Spinal cord (tissue), 10 donors: ENCODE measurements around the gene PFDN6. TPM values are rescaled to one million over a fixed set of nuclear protein-coding genes. Genes with fewer than 3 reads are reported as not detected.
A peak's percentile ranks its signal among the peaks of the same experiment; 100 is the strongest.
"Not testable (repeated sequence)": the region's sequence is repeated elsewhere in the genome, so short reads cannot be mapped to it uniquely, and the experiment has no call there.

ENCODE experiments used
- DNase-seq, 6 donors: peaks; one replicate each; pipeline versions ENCODE4 v3.0.0 to v3.0.0-alpha.2; 2013 to 2015; ENCODE audit warnings: low spot score in 6 of 6, low read depth in 4 of 6
- H3K27ac ChIP-seq: one replicate; pipeline ENCODE4 v1.5.1; 2013; ENCODE audit warnings: low read depth, low read length, control low read depth
- H3K27me3 ChIP-seq: one replicate; pipeline ENCODE4 v1.6.1; 2013; ENCODE audit warnings: low read length; ENCODE audit not compliant: control insufficient read depth, insufficient read depth
- H3K36me3 ChIP-seq: one replicate; pipeline ENCODE4 v1.6.1; 2013; ENCODE audit warnings: low read length; ENCODE audit not compliant: control insufficient read depth, insufficient read depth
- H3K4me1 ChIP-seq: one replicate; pipeline ENCODE4 v1.6.1; 2013; ENCODE audit warnings: low read length; ENCODE audit not compliant: control insufficient read depth, insufficient read depth
- H3K4me3 ChIP-seq: one replicate; pipeline ENCODE4 v1.5.1; 2013; ENCODE audit warnings: low read depth, low read length, control low read depth
- H3K9me3 ChIP-seq: one replicate; pipeline ENCODE4 v1.6.1; 2013; ENCODE audit warnings: low read length; ENCODE audit not compliant: control insufficient read depth, insufficient read depth
- WGBS: methylation state at CpG from one replicate; pipeline ENCODE4 v1.1.5; 2013; ENCODE audit warnings: missing lambda C conversion rate; ENCODE audit not compliant: insufficient coverage; 5-methylcytosine and 5-hydroxymethylcytosine counted together
- polyA plus RNA-seq, 2 donors: library from polyadenylated mRNA; unstranded; fragments of 120-200 nt; gene quantifications; one replicate each; pipeline ENCODE4 v1.2.1, GENCODE V29; 2013; ENCODE audit not compliant: insufficient read length in 2 of 2
- total RNA-seq, 2 donors: library from RNA; depleted of rRNA in 1 of 2; stranded (reverse); fragments of 120-200 nt in 1 of 2; fragments of >200 nt in 1 of 2; gene quantifications; one replicate each; pipeline versions ENCODE4 v1.2.3 to v1.2.4, GENCODE V29; 2013 to 2014
- donor health status: healthy.

The PFDN6 gene
- total and polyA plus RNA-seq, 4 donors: 30.4 to 80.2 (median 66.5) TPM

DNA sequence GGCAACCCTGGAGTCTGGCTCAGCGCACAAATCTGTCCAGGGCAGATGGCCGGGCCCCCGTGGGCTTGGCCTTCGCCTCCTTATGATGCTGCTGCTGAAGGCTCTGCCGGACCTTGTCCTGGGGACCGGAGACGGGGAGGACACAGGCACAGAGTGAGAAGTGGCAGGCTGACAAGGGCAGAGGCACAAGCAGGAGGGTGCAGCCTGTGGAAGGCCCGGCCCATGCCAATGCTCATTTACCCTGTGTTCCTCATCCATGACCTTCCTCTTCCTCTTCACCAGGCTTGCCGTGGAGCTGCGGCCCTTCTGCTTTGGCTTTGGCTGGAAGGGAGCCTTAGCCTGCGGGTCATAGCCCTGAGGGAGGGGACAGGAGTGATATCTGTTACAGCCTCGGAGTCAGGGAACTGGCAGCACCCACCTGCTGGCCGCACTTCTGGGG is 10.1 kb upstream of the PFDN6 start:
- no peak for DNase-seq
- peaks cover 80% of the 10 kb centered on the region for H3K36me3 ChIP-seq
- WGBS: 91% methylated on average over 8 of the region's 13 CpGs

DNA sequence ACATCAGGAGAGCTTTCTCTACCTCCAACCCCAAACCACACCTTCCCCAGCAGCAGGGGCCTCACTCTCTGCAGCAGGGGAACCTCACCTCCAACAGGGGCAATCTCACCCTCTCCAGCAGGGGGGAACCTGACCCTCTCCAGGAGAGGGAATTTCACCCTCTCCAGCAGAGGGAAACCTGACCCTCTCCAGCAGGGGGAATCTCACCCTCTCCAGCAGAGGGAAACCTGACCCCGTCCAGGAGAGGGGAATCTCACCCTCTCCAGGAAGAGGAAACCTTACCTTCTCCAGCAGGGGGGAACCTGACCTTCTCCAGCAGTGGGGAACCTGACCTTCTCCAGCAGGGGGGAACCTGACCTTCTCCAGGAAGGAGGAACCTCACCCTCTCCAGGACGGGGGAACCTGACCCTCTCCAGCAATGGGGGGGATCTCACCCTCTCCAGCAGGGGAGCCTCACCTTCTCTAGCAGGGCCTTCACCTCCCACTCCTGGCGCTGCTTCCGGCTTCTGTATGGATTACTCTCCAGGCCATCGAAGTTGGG is 9.4 kb upstream of the PFDN6 start:
- WGBS: 57% methylated on average over 1 of the region's 5 CpGs
- Histone ChIP-seq H3K9me3 (no peaks in the 10 kb centered on the region), H3K36me3 (peaks cover 73% of the 10 kb centered on the region), H3K27me3 (no peaks in the 10 kb centered on the region), H3K4me3 (no peak overlapping the region), H3K4me1 (peaks cover 26% of the 10 kb centered on the region), H3K27ac (no peak overlapping the region)
- no peak for DNase-seq

More for the DNA sequence above, 10.1 kb upstream of the PFDN6 start:
- Histone ChIP-seq H3K27ac (no peak overlapping the region), H3K4me1 (peaks cover 26% of the 10 kb centered on the region), H3K4me3 (no peak overlapping the region), H3K9me3 (no peaks in the 10 kb centered on the region), H3K27me3 (no peaks in the 10 kb centered on the region)

DNA sequence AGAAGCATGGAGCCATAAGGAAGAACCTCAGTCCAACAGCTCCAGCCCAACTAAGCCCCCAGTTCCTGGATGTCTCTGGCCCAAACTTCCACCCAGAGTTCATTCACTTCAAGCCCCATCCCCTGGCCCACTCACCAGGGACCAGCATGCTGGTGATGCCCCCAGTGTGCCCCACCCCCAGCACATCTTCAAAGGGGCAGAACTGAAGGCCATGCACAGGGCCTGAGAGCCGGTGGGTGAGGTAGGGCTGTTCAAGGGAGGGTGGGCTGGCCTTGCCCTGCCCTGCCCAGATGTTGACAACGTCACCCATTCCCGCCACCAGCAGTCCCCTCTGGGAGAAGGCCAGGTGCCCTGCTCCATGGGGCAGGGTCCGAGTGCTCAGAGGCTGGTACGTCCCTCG is 8.9 kb upstream of the PFDN6 start:
- H3K4me1 ChIP-seq: peaks cover 26% of the 10 kb centered on the region
- DNase-seq: no peak
- peaks cover 71% of the 10 kb centered on the region for H3K36me3 ChIP-seq
- no peak overlapping the region for H3K4me3 ChIP-seq
- H3K27ac ChIP-seq: no peak overlapping the region
- 90% methylated on average over 6 of the region's 6 CpGs for WGBS
- H3K9me3 ChIP-seq: no peaks in the 10 kb centered on the region
- no peaks in the 10 kb centered on the region for H3K27me3 ChIP-seq

- WGBS: no CpG with 5 or more reads among the region's 4 CpGs
These were observed 4.2 kb upstream of the PFDN6 start for GRCh38 chr6:33285214-33285613.

DNA sequence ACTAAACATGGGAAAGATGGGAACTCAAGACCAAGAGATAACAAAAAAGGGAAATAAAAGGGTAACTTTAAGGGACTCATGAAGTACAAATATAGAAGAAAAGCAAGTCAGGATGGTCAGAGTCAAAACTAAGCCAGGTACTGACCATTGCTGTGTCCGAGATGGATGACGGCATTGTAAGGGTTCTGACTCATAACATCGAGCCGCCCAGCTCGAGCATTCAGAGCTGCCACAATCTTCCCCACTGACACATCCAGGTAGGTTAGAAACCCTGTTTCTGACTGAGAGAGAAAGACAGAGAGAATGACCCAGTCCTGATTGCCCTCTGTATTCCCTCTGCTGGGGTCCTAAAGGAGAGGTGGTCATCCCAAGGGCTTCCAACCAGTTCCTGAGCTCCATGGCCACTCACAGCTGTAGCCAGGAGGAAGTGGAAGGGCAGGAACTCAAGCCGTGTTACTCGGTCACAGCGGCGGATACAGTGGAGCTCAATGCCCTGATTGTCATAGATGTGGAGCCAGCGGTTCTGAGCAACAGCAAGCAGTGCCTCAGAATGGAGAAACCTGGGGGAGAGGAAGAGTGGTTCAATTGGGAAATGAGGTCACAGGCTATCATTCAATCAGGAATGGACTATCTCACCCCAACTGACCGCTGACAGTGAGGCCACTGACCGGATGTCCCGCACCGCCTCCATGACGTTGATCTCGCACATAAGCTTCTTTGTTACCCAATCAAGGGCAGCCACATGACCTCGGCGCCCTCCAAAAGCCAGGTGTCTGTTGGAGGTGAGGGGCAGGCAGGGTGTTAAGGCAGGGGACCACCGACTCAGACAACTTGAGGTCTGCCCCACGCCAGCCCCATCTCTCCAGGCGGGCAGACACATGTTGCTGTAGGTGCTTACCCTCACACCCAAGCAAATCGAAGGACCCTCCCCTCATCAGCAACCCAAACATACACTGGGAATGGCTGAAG is 2.2 kb upstream of the PFDN6 start:
- no peak overlapping the region for H3K4me3 ChIP-seq
- H3K36me3 ChIP-seq: peaks cover 54% of the 10 kb centered on the region
- H3K4me1 ChIP-seq: peaks cover 23% of the 10 kb centered on the region
- DNase-seq: no peak
- H3K9me3 ChIP-seq: no peaks in the 10 kb centered on the region
- no peak overlapping the region for H3K27ac ChIP-seq
- WGBS: 94% methylated on average over 15 of the region's 22 CpGs
- no peaks in the 10 kb centered on the region for H3K27me3 ChIP-seq

More at GRCh38 chr6:33285214-33285613, 4.2 kb upstream of the PFDN6 start:
- H3K4me1 ChIP-seq: peaks cover 18% of the 10 kb centered on the region
- not testable (repeated sequence) for H3K4me3 ChIP-seq, H3K27me3 ChIP-seq, DNase-seq, H3K9me3 ChIP-seq, H3K27ac ChIP-seq
- H3K36me3 ChIP-seq: peaks cover 51% of the 10 kb centered on the region

- Histone ChIP-seq H3K4me3 (peak overlapping the region; percentile 91), H3K4me1 (peaks cover 23% of the 10 kb centered on the region), H3K27me3 (no peaks in the 10 kb centered on the region), H3K27ac (peak overlapping the region; percentile 81), H3K9me3 (no peaks in the 10 kb centered on the region), H3K36me3 (peaks cover 51% of the 10 kb centered on the region)
- WGBS: 1% methylated on average over 9 of the region's 21 CpGs
- DNase-seq: peak in 1 of 6 donors; percentile 12
These were observed 1.1 kb upstream of the PFDN6 start for GRCh38 chr6:33288141-33288920.

DNA sequence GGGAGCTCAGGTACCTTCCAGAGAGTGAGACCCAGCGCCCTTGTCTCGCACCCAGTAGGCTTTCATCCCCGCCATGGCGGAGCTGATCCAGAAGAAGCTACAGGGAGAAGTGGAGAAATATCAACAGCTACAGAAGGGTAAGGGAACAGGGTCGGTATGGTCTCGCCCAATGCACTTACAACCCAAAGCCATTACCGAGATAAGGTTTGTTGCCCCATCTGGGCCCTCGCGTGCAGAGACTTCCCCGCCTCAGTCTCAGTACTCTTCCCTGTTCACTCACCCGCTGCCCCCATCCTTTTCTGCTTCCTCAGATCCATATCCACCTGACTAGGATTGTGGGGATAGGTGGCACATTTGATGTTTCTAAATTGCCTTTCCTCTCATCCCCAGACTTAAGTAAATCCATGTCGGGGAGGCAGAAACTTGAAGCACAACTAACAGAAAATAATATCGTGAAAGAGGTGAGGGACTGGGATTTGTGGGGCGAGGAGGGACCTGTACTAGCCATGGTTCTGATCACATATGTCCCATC is 449 bp downstream of the PFDN6 start:
- no peaks in the 10 kb centered on the region for H3K9me3 ChIP-seq
- H3K4me3 ChIP-seq: peak overlapping the region; percentile 91
- peaks cover 23% of the 10 kb centered on the region for H3K4me1 ChIP-seq
- 0% methylated on average over 4 of the region's 14 CpGs for WGBS
- peak overlapping the region; percentile 81 for H3K27ac ChIP-seq
- no peak for DNase-seq
- H3K36me3 ChIP-seq: peaks cover 55% of the 10 kb centered on the region
- no peaks in the 10 kb centered on the region for H3K27me3 ChIP-seq

DNA sequence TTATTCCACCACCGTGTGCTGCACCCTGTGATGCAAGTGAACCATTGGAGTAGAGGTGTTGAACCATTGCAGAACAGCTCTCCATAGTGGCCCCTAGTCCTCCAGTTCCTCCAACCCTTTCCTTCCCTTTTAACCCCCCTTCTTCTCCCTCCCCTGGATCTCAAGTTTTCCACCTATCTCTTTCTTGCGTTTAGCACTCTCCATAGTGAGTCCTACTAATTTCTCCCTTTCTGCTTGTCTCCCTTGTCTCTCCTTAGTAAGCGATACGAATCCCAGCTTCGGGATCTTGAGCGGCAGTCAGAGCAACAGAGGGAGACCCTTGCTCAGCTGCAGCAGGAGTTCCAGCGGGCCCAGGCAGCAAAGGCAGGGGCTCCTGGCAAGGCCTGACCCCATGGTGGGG is 1.1 kb downstream of the PFDN6 start:
- Histone ChIP-seq H3K36me3 (peaks cover 59% of the 10 kb centered on the region), H3K27ac (no peak overlapping the region), H3K4me3 (peak overlapping the region; percentile 91), H3K9me3 (no peaks in the 10 kb centered on the region), H3K4me1 (peaks cover 23% of the 10 kb centered on the region), H3K27me3 (no peaks in the 10 kb centered on the region)
- 74% methylated on average over 3 of the region's 7 CpGs for WGBS
- no peak for DNase-seq

GRCh38 chr6:33292996-33293682 is 3.7 kb downstream of the PFDN6 start:
- H3K4me1 ChIP-seq: peaks cover 31% of the 10 kb centered on the region
- no peak overlapping the region for H3K27ac ChIP-seq
- no peaks in the 10 kb centered on the region for H3K27me3 ChIP-seq
- no peak overlapping the region for H3K4me3 ChIP-seq
- WGBS: 87% methylated on average over 13 of the region's 16 CpGs
- no peak for DNase-seq
- H3K9me3 ChIP-seq: no peaks in the 10 kb centered on the region
- H3K36me3 ChIP-seq: peaks cover 57% of the 10 kb centered on the region
